HG02852 (cell line): Measurements from ENCODE around the gene ACOT13.
"Not testable (repeated sequence)": the region's sequence is repeated elsewhere in the genome, so short reads cannot be mapped to it uniquely, and the experiment has no call there.

Experiments used
- ATAC-seq: cut with Tn5 transposase; IDR thresholded peaks from one replicate; pipeline ENCODE4 v1.9.1; 2021; ENCODE audit warnings: mild to moderate bottlenecking, moderate library complexity; ENCODE audit not compliant: unreplicated experiment

ACOT13 gene

GRCh38 chr6:24661759-24662158 is 5.1 kb upstream of the ACOT13 start:
- ATAC-seq, result not testable (repeated sequence)

GRCh38 chr6:24662236-24662635 is 4.6 kb upstream of the ACOT13 start:
- ATAC-seq, result no peak

GRCh38 chr6:24663189-24663588 is 3.7 kb upstream of the ACOT13 start:
- ATAC-seq, result no peak

DNA sequence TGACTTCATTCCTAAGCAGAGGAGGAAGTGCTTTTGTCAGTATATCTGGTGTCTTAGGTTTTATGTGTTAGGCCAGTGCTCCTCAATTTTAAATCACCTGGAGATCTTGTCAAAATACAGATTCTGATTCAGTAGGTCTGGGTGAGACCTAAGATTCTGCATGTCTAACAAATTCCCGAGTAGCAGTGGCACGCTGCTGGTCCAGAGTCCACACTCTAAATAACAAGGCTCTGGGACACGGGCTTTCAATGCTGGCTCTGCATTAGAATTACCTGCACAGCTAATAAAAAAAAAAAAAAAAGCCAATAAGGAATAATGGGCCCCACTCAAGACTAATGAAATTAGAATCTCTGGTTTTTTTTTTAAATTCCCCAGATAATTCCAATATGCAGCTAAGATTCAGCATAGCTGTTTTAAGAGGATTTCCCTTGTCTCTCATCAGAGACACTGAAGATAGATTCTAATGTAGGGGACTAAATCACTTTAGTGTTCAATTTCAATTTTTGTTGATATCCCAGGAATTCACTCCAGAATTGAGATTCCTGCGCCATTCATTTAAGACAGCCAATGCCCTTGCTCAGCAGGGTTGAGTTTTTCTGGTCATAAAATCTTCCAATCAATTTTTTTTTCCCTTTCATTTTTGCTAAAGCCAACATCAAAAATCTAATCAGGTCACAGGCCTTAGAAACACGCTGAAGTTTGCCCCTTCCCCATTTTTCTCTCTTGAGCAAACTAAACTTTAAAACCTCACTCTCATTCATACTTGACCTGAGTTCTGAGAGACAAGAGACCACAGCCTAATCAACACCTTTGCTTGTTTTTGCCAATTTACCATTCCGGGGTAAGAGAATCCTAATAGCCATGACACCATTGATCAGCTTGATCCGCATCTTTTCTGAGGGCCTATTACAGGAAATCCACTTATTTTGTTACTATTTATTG is 2.6 kb upstream of the ACOT13 start:
- ATAC-seq, result no peak

GRCh38 chr6:24666097-24666640 is 708 bp upstream of the ACOT13 start:
- peak; percentile 40 for ATAC-seq

GRCh38 chr6:24667378-24667803 is 514 bp downstream of the ACOT13 start:
- peak; percentile 5 for ATAC-seq

GRCh38 chr6:24668066-24668996 is 1.5 kb downstream of the ACOT13 start:
- ATAC-seq, result not testable (repeated sequence)

- no peak for ATAC-seq
Observed at GRCh38 chr6:24668997-24669361, 2.1 kb downstream of the ACOT13 start.

- ATAC-seq, result not testable (repeated sequence)
Observed at GRCh38 chr6:24670492-24670891, 3.6 kb downstream of the ACOT13 start.

- not testable (repeated sequence) for ATAC-seq
Observed at GRCh38 chr6:24671077-24671476, 4.2 kb downstream of the ACOT13 start.

DNA sequence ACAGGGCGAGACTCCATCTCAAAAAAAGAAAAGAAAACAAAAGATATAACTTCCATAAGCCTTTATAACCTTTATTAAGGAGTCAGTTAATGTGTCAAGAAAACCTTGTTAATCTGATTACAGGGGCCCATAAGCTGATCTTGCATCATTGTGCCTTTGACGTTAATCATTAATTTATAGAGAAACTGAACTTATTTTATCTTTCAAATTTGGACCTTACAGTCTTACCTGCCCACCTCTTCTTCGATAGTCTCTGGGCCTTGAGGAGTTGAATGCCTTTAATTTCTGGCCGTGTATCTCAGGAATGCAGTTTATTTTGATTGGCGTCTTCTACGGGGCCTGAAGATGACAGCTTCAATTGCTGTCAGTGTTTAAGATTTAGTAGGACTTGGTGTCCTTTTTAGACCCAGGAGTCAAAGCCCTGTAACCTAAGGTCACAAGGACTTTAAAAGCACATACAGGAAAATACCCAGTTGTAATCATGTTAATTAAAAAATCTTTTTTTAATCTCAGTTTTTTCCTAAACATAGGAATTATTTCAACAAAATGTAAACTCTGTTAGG is 5.8 kb downstream of the ACOT13 start:
- no peak for ATAC-seq

DNA sequence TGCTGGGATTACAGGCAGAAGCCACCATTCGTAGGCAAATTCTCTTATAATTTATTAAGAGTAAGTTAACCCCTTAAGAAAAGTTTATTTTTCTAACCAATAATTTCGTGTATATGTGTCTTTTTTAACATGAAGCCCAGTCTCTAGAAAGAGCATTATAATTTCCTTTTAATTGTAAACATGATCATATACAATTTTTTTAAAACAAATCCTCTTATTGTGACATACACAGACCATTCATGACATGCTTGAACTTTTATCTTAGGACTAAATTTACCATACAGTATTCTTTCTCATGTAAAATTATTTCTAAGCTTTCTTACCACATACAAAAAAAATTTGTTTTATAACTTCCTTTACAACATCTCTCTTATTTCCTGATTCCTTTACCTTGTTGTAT is 6.7 kb downstream of the ACOT13 start:
- no peak for ATAC-seq

DNA sequence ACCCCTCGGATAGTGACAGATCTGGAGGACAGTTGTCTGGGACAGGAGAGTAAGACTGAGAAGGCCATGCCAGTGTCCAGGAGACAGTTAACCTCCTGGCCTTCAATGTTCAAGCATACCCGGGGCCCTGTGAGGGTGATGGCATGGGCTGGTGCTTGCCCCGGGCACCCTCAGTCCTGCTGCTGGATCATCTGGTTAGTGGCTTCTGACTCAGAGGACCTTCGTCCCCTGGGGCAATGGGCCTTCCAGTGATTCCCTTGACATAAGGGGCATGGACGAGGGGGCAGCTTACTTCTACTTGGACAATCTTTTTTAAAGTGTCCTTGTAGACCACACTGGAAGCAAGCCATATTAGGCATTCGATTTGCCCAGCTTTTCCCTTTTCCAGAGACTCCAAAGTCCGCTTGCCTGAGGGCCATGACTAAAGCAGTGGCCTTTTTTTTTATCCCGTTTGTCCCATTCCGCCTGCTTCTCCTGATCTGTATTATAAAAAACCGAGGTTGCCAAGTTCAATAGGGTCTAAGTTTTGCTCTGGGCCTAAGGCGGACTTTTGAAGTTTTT is 12.0 kb downstream of the ACOT13 start:
- not testable (repeated sequence) for ATAC-seq

- no peak for ATAC-seq
Observed at GRCh38 chr6:24680582-24680981, 13.7 kb downstream of the ACOT13 start.

DNA sequence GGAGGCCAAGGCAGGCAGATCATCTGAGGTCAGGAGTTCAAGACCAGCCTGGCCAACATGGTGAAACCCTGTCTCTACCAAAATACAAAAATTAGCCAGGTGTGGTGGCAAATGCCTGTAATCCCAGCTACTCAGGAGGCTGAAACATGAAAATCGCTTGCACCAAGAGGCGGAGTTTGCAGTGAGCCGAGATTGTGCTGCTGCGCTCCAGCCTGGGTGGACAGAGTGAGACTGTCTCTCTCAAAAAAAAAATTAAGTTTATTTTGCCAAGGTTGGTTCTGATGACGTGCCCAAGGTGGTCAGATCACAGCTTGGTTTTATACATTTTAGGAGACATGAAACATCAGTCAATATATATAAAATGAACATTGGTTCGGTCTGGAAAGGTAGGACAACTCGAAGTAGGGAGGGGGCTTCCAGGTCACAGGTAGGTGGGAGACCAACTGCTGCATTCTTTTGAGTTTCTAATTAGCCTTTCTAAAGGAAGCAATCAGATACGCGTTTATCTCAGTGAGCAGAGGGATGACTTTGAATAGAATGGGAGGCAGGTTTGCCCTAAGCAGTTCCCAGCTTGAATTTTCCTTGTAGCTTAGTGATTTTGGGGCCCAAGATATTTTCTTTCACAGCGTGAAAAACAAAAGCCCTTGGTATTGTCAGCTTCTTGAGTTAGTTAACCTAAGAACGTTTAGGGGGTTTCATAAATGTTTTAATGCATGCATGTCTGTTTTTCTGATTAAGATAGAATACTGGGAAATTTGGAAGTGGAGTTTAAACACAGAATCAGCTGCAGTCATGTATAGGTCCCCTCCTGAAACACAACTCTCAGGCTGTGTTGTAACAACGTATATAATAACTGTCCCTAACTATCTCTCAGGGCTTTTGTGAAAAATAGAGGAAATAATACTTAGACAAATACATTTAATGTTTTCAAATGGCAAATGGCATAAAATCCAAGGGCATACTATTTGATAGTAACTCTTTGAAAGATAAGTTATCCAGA is 16.7 kb downstream of the ACOT13 start:
- ATAC-seq, result no peak

GRCh38 chr6:24686408-24686807 is 19.5 kb downstream of the ACOT13 start:
- no peak for ATAC-seq

DNA sequence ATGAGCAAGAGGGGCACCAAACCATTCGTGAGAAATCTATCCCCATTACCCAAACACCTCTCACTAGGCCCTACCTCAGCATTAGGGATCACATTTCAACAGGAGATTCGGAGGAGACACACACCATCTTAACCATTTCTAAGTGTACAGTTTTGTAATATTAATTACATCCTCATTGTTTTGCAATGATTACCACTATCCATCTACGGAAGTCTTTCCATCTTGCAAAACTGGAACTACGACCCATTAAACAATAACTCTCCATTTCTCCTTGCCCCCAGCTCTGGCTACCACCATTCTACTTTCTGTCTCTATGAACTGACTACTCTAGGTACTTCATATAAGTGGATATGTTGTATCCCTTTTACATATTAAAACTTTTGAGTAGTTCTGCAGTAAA is 20.1 kb downstream of the ACOT13 start:
- no peak for ATAC-seq

DNA sequence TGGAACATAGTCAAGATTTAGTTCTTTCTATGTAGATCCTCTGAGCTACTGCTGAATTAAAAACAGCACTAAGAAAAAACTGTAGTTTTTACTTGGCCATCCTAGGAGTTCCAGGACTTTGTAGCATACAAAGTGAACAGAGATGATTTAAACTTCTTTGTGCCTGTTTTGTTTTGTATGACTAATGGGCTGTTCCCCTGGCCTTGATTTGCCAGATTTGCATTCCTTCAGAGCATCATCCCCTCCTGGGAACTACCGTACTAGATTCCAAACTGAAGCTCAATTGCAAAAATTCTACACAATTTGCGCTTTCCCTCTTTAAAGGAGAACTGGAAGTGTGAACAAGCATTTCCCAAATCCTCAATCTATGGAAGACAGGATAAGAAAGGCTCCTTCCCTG is 23.1 kb downstream of the ACOT13 start:
- ATAC-seq, result no peak

- no peak for ATAC-seq
Observed at GRCh38 chr6:24690593-24690992, 23.7 kb downstream of the ACOT13 start.
